A549 treated with CpdA at 1 μM for 4 hours (cell line): ENCODE measurements around the gene POMP. TPM values are rescaled to one million over a fixed set of nuclear protein-coding genes. Genes with fewer than 3 reads are reported as not detected.

Experiments used
- total RNA-seq: library from RNA; stranded (reverse); fragments of 200-300 nt; extraction: Qiagen RNA extraction; gene quantifications from 5 replicates; pipeline ENCODE4 v1.2.3, GENCODE V29; 2022; ENCODE audit warnings: low read depth

The POMP gene, protein sequence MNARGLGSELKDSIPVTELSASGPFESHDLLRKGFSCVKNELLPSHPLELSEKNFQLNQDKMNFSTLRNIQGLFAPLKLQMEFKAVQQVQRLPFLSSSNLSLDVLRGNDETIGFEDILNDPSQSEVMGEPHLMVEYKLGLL
- total RNA-seq = 107 to 131 TPM (median 111 TPM) in 5 replicates

GRCh38 chr13:28658796-28659620 is at the start of gene POMP:
TSS of gene POMP (plus strand) at chr13:28659130. CDS start at chr13:28659185, 55 bp downstream.

GRCh38 chr13:28718543-28719226 is 59.8 kb downstream of the POMP start, which contains the start of gene SLC46A3:
TSS of gene SLC46A3 (minus strand) at chr13:28718970. CDS start at chr13:28717998, 972 bp downstream.

Other genes starting within 250 kb of the POMP start
- gene FLT1, start 164.0 kb upstream of the POMP start, total RNA-seq = 0.01 TPM in 1 of 5 replicates, not detected in the others
- gene SLC46A3, start 59.8 kb downstream of the POMP start, total RNA-seq = 1.5 to 1.9 TPM (median 1.7 TPM) in 5 replicates
- 0.01 TPM in 1 of 5 replicates, not detected in the others for gene MTUS2, start 161.2 kb downstream of the POMP start, total RNA-seq